ENCODE measurements around the gene DDX17. TPM values are rescaled to one million over a fixed set of nuclear protein-coding genes. Genes with fewer than 3 reads are reported as not detected.

The DDX17 gene
- total RNA-seq, 1 donor from 2014 or later = 333 TPM

GRCh38 chr22:38451404-38451803 is 54.7 kb downstream of the DDX17 start:
- no peaks in the 10 kb centered on the region for H3K36me3 ChIP-seq (ENCODE audit: control insufficient read depth, insufficient read depth, low read length)
- H3K27me3 ChIP-seq (ENCODE audit: control insufficient read depth, insufficient read depth, low read length) = peaks cover 67% of the 10 kb centered on the region
- DNase-seq (ENCODE audit: low read depth) = no peak
- no peak for TF ChIP-seq CTCF (IDR thresholded peaks at IDR 0.05; ENCODE audit: insufficient read depth, low read length, poor library complexity, severe bottlenecking)
- no peak overlapping the region for H3K4me3 ChIP-seq (ENCODE audit: low read depth, low read length)

- no peak for TF ChIP-seq CTCF (IDR thresholded peaks at IDR 0.05; ENCODE audit: insufficient read depth, low read length, poor library complexity, severe bottlenecking)
- Histone ChIP-seq H3K4me3 (ENCODE audit: low read depth, low read length) (no peak overlapping the region), H3K36me3 (ENCODE audit: control insufficient read depth, insufficient read depth, low read length) (no peaks in the 10 kb centered on the region), H3K27me3 (ENCODE audit: control insufficient read depth, insufficient read depth, low read length) (peaks cover 64% of the 10 kb centered on the region)
- DNase-seq (ENCODE audit: low read depth) = no peak
Observed at GRCh38 chr22:38450234-38450797, 55.8 kb downstream of the DDX17 start.

- no peak for DNase-seq (ENCODE audit: low read depth)
- TF ChIP-seq CTCF (IDR thresholded peaks at IDR 0.05; ENCODE audit: insufficient read depth, low read length, poor library complexity, severe bottlenecking) = no peak
- Histone ChIP-seq H3K4me3 (ENCODE audit: low read depth, low read length) (no peak overlapping the region), H3K36me3 (ENCODE audit: control insufficient read depth, insufficient read depth, low read length) (no peaks in the 10 kb centered on the region), H3K27me3 (ENCODE audit: control insufficient read depth, insufficient read depth, low read length) (peaks cover 65% of the 10 kb centered on the region)
Observed at GRCh38 chr22:38449776-38450175, 56.3 kb downstream of the DDX17 start.

- H3K36me3 ChIP-seq (ENCODE audit: control insufficient read depth, insufficient read depth, low read length) = no peaks in the 10 kb centered on the region
- no peak for DNase-seq (ENCODE audit: low read depth)
- H3K27me3 ChIP-seq (ENCODE audit: control insufficient read depth, insufficient read depth, low read length) = peaks cover 59% of the 10 kb centered on the region
- no peak overlapping the region for H3K4me3 ChIP-seq (ENCODE audit: low read depth, low read length)
- no peak for TF ChIP-seq CTCF (IDR thresholded peaks at IDR 0.05; ENCODE audit: insufficient read depth, low read length, poor library complexity, severe bottlenecking)
Observed at GRCh38 chr22:38448945-38449745, 57.0 kb downstream of the DDX17 start.

- no peak overlapping the region for H3K4me3 ChIP-seq (ENCODE audit: low read depth, low read length)
- no peak for DNase-seq (ENCODE audit: low read depth)
- peaks cover 45% of the 10 kb centered on the region for H3K27me3 ChIP-seq (ENCODE audit: control insufficient read depth, insufficient read depth, low read length)
- no peaks in the 10 kb centered on the region for H3K36me3 ChIP-seq (ENCODE audit: control insufficient read depth, insufficient read depth, low read length)
- no peak for TF ChIP-seq CTCF (IDR thresholded peaks at IDR 0.05; ENCODE audit: insufficient read depth, low read length, poor library complexity, severe bottlenecking)
Observed at GRCh38 chr22:38446018-38446601, 60.0 kb downstream of the DDX17 start.

Data from kidney epithelial cell (primary cell).